ENCODE data around the gene FAR1. TPM values are rescaled to one million over a fixed set of nuclear protein-coding genes. Genes with fewer than 3 reads are reported as not detected.

Gene FAR1
- polyA plus RNA-seq, 1 of the 3 experiments (the other 2 are of a cell fraction) = 29.0 TPM

- Histone ChIP-seq H3K9ac (no peak overlapping the region), H3K4me2 (no peak overlapping the region), H3K4me3 (ENCODE audit: low read depth in 2 of 2, low read length in 1 of 2) (no peak overlapping the region), H3K9me3 (no peaks in the 10 kb centered on the region), H4K20me1 (ENCODE audit: insufficient read depth) (no peaks in the 10 kb centered on the region), H3K4me1 (ENCODE audit: control insufficient read depth in 1 of 2, insufficient read depth in 2 of 2, low read depth in 1 of 2, low read length in 1 of 2) (no peaks in the 10 kb centered on the region), H3K27me3 (ENCODE audit: insufficient read depth) (no peaks in the 10 kb centered on the region), H2AFZ (ENCODE audit: low read depth) (no peak overlapping the region), H3F3A (replicated peaks; ENCODE audit: insufficient read depth) (peaks cover 4% of the 10 kb centered on the region), H3K36me3 (replicated peaks in 1 of 2; ENCODE audit: control insufficient read depth in 1 of 2, insufficient read depth in 2 of 2, low read length in 1 of 2) (no peaks in the 10 kb centered on the region), H3K27ac (ENCODE audit: low read depth in 2 of 2, low read length in 1 of 2) (no peak overlapping the region), H3K79me2 (ENCODE audit: insufficient read depth) (no peaks in the 10 kb centered on the region), H3K9me2 (no peaks in the 10 kb centered on the region)
- TF ChIP-seq SMC3 (IDR thresholded peaks at IDR 0.05; ENCODE audit: low read depth, low read length) (no peak), TAF1 (IDR thresholded peaks at IDR 0.05; ENCODE audit: borderline replicate concordance, low read depth, low read length) (no peak), FOXM1 (IDR thresholded peaks at IDR 0.05; ENCODE audit: low read depth) (no peak), FOSL2 (IDR thresholded peaks at IDR 0.05; ENCODE audit: borderline replicate concordance, low read depth) (no peak), TCF12 (IDR thresholded peaks at IDR 0.05) (no peak), JUND (IDR thresholded peaks at IDR 0.05) (no peak), NRF1 (IDR thresholded peaks at IDR 0.05; ENCODE audit: low read depth, low read length) (no peak), RFX5 (IDR thresholded peaks at IDR 0.05; ENCODE audit: low read length) (no peak), GATA2 (CRISPR knock-in tag; IDR thresholded peaks at IDR 0.05) (no peak)
- TF ChIP-seq, protein P1, sequence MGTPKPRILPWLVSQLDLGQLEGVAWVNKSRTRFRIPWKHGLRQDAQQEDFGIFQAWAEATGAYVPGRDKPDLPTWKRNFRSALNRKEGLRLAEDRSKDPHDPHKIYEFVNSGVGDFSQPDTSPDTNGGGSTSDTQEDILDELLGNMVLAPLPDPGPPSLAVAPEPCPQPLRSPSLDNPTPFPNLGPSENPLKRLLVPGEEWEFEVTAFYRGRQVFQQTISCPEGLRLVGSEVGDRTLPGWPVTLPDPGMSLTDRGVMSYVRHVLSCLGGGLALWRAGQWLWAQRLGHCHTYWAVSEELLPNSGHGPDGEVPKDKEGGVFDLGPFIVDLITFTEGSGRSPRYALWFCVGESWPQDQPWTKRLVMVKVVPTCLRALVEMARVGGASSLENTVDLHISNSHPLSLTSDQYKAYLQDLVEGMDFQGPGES (IDR thresholded peaks at IDR 0.05; ENCODE audit: low read depth, low read length) = no peak
- WGBS (ENCODE audit: low lambda C conversion rate) = 47% methylated on average over 3 of the region's 3 CpGs
- ChIA-PET POLR2A (no interaction called here), CTCF (no interaction called here)
- DNase-seq = no peak
Observed at GRCh38 chr11:13765886-13766285, 97.4 kb downstream of the FAR1 start.

GRCh38 chr11:13767471-13767870 lies 99.0 kb downstream of the FAR1 start:
- CTCF ChIA-PET = interaction anchor here (1.1 kb wide), 1 partner anchor 203 kb away, joined by 3 read pairs; no protein-coding TSS in a partner anchor
- POLR2A ChIA-PET = no interaction called here
- 32% methylated on average over 1 of the region's 1 CpG for WGBS (ENCODE audit: low lambda C conversion rate)

More at GRCh38 chr11:13767471-13767870, 99.0 kb downstream of the FAR1 start:
- Histone ChIP-seq H3K9ac (no peak overlapping the region), H3K9me3 (no peaks in the 10 kb centered on the region), H3K36me3 (replicated peaks in 1 of 2; ENCODE audit: control insufficient read depth in 1 of 2, insufficient read depth in 2 of 2, low read length in 1 of 2) (no peaks in the 10 kb centered on the region), H4K20me1 (ENCODE audit: insufficient read depth) (no peaks in the 10 kb centered on the region), H2AFZ (ENCODE audit: low read depth) (no peak overlapping the region), H3K27ac (ENCODE audit: low read depth in 2 of 2, low read length in 1 of 2) (no peak overlapping the region), H3K4me1 (ENCODE audit: control insufficient read depth in 1 of 2, insufficient read depth in 2 of 2, low read depth in 1 of 2, low read length in 1 of 2) (no peaks in the 10 kb centered on the region), H3K4me3 (ENCODE audit: low read depth in 2 of 2, low read length in 1 of 2) (no peak overlapping the region), H3K79me2 (ENCODE audit: insufficient read depth) (no peaks in the 10 kb centered on the region), H3K4me2 (no peak overlapping the region), H3K27me3 (ENCODE audit: insufficient read depth) (no peaks in the 10 kb centered on the region), H3K9me2 (no peaks in the 10 kb centered on the region), H3F3A (replicated peaks; ENCODE audit: insufficient read depth) (no peaks in the 10 kb centered on the region)
- DNase-seq = no peak
- TF ChIP-seq TAF1 (IDR thresholded peaks at IDR 0.05; ENCODE audit: borderline replicate concordance, low read depth, low read length) = no peak
- TF ChIP-seq SIN3A (IDR thresholded peaks at IDR 0.05; ENCODE audit: borderline replicate concordance, low read depth, low read length) = no peak
- no peak for TF ChIP-seq POLR2AphosphoS5 (IDR thresholded peaks at IDR 0.05; ENCODE audit: low read depth, low read length)
- TF ChIP-seq, protein P2, sequence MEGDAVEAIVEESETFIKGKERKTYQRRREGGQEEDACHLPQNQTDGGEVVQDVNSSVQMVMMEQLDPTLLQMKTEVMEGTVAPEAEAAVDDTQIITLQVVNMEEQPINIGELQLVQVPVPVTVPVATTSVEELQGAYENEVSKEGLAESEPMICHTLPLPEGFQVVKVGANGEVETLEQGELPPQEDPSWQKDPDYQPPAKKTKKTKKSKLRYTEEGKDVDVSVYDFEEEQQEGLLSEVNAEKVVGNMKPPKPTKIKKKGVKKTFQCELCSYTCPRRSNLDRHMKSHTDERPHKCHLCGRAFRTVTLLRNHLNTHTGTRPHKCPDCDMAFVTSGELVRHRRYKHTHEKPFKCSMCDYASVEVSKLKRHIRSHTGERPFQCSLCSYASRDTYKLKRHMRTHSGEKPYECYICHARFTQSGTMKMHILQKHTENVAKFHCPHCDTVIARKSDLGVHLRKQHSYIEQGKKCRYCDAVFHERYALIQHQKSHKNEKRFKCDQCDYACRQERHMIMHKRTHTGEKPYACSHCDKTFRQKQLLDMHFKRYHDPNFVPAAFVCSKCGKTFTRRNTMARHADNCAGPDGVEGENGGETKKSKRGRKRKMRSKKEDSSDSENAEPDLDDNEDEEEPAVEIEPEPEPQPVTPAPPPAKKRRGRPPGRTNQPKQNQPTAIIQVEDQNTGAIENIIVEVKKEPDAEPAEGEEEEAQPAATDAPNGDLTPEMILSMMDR (IDR thresholded peaks at IDR 0.05) = no peak

Data from SK-N-SH (cell line).